DOHH2 (cell line): Measurements from ENCODE around the gene GAPVD1.

Experiments
- EZH2phosphoT487 ChIP-seq: fragments of 200-600 bp; sonication (generic); IDR thresholded peaks from 2 replicates; pipeline ENCODE4 v1.6.1; 2017; ENCODE audit warnings: borderline replicate concordance, mild to moderate bottlenecking, antibody characterized with exemption, low read length, moderate library complexity, mixed read lengths
- TF ChIP-seq, protein P1 (sequence below): fragments of 200-600 bp; sonication (generic); IDR thresholded peaks from one replicate; pipeline ENCODE4 v1.5.1; 2014; ENCODE audit warnings: antibody characterized with exemption, mild to moderate bottlenecking, low read depth, low read length; ENCODE audit not compliant: poor library complexity, severe bottlenecking

DNA sequence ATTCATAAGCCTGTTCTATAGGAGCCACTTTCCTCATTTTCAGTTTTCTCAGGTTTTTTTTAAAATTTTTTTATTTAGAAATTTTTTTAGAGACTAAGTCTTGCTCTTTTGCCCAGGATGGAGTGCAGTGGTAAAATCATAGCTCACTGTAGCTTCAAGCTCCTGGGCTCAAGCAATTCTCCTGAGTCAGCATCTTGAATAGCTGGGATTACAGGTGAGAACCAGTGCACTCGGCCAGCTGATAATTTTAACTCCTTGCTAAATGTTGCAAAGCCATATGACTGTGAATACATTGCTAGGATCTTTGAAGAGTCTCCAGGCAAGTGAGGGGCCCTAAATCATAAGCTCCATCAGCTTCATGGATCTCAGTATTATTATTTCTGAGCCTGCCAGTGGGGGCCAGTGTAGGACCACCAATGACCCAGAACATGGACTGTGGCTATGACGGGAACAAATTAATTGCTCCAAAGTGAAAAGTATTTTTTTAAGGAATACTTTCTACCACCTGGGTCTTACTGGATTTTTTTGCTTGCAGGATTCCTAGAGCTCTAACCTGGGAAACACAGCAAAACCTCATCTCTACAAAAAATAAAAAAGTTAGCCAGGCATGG is 5.7 kb upstream of the GAPVD1 start:
- TF ChIP-seq, protein P1, sequence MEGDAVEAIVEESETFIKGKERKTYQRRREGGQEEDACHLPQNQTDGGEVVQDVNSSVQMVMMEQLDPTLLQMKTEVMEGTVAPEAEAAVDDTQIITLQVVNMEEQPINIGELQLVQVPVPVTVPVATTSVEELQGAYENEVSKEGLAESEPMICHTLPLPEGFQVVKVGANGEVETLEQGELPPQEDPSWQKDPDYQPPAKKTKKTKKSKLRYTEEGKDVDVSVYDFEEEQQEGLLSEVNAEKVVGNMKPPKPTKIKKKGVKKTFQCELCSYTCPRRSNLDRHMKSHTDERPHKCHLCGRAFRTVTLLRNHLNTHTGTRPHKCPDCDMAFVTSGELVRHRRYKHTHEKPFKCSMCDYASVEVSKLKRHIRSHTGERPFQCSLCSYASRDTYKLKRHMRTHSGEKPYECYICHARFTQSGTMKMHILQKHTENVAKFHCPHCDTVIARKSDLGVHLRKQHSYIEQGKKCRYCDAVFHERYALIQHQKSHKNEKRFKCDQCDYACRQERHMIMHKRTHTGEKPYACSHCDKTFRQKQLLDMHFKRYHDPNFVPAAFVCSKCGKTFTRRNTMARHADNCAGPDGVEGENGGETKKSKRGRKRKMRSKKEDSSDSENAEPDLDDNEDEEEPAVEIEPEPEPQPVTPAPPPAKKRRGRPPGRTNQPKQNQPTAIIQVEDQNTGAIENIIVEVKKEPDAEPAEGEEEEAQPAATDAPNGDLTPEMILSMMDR = peak; percentile 40
- TF ChIP-seq EZH2phosphoT487 = no peak
